ENCODE results near the gene PRPF38B.

PRPF38B gene

DNA sequence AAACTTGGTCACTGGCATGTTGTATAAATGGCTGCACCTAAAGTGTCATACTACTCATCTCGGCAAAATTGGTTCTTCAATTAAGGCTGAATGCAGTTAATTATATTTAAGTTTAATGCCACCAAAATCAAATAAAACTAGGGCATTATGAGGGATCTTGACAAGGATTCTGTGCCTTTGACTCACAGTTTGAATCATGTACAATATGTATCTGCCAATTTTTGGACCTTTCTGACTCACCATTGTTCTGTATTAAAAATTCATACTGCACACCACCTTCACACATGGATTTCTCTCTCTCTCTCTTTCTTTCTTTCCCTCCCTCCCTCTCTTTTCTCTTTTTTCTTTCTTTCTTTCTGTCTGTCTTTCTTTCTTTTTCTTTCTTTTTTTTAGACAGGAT, 40.3 kb downstream of the PRPF38B start:
- TF ChIP-seq, protein P1, sequence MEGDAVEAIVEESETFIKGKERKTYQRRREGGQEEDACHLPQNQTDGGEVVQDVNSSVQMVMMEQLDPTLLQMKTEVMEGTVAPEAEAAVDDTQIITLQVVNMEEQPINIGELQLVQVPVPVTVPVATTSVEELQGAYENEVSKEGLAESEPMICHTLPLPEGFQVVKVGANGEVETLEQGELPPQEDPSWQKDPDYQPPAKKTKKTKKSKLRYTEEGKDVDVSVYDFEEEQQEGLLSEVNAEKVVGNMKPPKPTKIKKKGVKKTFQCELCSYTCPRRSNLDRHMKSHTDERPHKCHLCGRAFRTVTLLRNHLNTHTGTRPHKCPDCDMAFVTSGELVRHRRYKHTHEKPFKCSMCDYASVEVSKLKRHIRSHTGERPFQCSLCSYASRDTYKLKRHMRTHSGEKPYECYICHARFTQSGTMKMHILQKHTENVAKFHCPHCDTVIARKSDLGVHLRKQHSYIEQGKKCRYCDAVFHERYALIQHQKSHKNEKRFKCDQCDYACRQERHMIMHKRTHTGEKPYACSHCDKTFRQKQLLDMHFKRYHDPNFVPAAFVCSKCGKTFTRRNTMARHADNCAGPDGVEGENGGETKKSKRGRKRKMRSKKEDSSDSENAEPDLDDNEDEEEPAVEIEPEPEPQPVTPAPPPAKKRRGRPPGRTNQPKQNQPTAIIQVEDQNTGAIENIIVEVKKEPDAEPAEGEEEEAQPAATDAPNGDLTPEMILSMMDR (IDR thresholded peaks at IDR 0.05), result no peak

DNA sequence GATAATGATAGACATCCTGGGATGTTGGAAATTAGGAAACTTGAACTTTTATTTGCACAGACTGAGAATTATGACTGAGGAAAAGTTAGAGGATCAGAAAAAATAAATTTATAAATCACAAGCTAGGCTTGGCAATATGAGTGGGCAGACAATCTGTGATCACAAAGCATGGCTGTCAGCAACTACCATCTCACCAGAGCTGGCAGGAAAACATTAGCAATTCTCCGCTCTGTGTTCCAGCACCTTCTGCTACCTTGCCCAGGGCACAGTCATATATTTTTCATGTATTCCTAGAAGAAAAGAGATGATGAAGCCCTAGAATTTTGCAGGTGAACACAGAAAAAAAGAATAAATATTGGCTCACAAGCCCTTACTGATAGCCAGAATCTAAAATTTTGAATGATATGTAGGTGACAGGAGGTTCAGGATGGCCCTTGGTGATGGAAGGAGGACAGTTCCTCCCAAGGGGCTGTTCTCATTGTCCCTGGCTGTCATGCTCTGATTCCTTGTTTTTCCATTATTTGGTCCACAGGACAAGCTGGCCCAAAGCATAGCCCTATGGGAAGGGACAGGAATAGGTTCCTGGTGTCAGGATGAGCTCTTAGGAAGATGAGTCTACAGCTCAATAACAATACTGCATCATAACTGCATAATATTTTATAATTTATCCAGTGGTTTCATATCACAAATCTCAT, 42.2 kb downstream of the PRPF38B start:
- TF ChIP-seq, protein P1 (IDR thresholded peaks at IDR 0.05), result no peak

DNA sequence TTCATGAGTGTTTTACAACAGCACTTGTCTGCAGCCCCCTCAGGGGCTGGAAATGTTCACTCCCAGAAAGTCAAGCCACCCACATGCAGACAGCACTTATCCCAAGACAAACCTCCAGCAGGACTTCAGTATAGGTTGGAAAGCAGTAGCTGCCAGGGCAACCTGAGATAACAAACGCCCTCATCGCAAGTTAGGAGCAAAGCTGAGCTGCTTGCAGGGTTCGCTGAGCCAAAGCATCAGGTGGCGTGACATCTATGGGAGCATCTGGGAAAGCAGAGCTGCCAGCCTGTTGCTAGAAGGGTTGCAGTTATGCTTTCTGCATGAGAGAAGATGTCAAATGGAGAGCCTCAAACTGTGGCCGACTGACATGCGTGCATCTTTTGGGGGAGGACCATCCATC, 50.1 kb downstream of the PRPF38B start:
- TF ChIP-seq, protein P1 (IDR thresholded peaks at IDR 0.05), result no peak

- TF ChIP-seq, protein P1 (IDR thresholded peaks at IDR 0.05), result no peak
Measured at GRCh38 chr1:108745980-108746381, 53.9 kb downstream of the PRPF38B start.

- TF ChIP-seq, protein P1 (IDR thresholded peaks at IDR 0.05), result peak; percentile 98
Measured at GRCh38 chr1:108746382-108747170, 54.5 kb downstream of the PRPF38B start, which contains the start of gene STXBP3. TSS of gene STXBP3 (plus strand) at chr1:108746674. CDS start at chr1:108746738, 64 bp downstream.

GRCh38 chr1:108747171-108747850, 55.2 kb downstream of the PRPF38B start:
- TF ChIP-seq, protein P1 (IDR thresholded peaks at IDR 0.05), result no peak

DNA sequence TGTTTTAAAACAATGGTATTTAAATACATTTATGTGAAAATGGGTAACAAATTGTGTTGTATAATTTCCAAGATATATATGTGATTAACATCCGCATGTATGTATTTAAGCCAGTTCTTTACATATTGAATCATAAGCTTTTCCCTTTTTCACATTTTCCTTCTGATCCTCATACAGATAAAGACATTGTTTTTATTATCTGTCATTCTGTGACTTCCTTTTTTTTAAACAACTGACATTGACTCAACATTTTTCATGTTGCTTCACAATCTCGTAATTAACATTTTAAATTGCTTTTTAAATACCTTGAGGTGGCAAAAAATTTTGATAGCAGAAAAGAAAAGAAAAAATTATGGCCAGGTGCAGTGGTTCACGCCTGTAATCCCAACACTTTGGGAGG, 55.8 kb downstream of the PRPF38B start:
- TF ChIP-seq, protein P1 (IDR thresholded peaks at IDR 0.05), result no peak
